Measurements from ENCODE around the gene MIB2. TPM values are rescaled to one million over a fixed set of nuclear protein-coding genes. Genes with fewer than 3 reads are reported as not detected.
"Not testable (repeated sequence)": the region's sequence is repeated elsewhere in the genome, so short reads cannot be mapped to it uniquely, and the experiment has no call there.

MIB2 gene
- polyA plus RNA-seq (2013, experiment 1 of 2; ENCODE audit: insufficient read length), result 33.2 TPM
- polyA plus RNA-seq (2013, experiment 2 of 2; ENCODE audit: insufficient read length), result 38.9 TPM

DNA sequence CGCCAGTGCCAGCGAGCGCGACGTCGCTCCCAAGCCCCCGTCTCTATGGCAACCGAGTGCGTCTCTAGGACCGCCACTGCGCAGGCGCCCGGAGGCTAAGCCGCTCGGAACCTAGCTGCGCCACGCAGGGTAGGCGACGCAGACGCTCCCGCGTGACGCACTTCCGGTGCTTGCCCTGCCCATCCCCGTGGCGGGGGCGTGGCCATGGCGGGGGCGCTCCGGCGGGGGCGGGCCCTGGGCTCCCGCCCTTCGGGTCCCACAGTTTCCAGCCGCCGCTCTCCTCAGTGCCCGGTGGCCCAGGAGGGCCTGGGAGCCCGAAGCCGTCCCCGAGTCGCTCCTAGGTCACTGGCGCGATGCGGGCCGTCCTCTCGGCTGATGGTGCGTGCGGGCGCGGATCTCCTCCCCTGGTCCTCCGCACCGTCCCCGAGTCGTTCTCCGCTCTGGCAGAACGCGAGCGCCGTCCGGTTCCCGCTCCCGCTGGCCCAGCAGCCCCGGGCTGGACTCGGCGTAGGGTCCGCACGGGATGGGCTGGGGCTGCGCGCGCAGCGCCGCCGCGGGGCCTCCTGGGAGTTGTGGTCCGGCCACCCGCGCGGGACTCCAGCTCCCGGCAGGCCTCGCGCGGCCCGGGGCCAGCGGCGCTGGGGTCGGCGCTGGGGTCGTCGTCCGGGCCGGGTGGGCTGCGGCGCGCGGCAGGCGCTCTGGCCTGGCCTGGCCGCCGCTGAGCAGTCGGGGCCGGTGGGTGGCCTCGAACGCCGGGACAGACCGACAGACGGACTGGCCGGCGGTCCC is at the start of gene MIB2:
Gene MIB2, plus strand, starts transcription at position 245 of the 789 bp plus-strand sequence. CDS start 7,953 bp downstream, outside the sequence.
- DNase-seq, result peak; percentile 97

DNA sequence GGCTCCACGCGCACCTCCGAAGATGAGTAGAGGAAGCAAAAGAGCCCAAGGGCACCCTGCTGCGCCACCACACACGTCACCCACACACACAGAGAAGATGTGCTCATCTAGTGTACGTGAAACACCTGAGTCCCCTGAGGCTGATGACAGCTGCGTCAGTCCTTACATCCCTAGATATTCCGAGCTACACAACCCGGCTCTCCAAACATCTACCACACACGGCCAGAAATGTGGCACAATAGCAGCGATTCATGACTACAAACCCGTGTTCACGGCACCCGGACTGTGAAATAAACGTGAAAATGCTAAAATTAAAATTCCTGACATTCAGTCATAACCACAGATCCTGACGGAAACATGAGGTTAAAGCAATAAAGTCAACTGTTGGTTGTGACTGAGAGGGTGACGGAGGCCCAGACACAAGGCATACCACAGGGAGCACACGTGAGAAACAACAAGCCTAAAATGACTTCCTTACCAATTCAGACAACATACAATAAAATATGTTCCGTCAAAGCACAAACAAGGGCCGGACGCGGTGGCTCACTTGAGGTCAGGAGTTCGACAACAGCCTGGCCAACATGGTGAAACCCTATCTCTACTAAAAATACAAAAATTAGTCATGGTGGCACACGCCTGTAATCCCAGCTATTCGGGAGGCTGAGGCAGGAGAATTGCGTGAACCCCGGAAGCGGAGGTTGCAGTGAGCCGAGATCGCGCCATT is 48.0 kb upstream of the MIB2 start:
- DNase-seq, result no peak

DNA sequence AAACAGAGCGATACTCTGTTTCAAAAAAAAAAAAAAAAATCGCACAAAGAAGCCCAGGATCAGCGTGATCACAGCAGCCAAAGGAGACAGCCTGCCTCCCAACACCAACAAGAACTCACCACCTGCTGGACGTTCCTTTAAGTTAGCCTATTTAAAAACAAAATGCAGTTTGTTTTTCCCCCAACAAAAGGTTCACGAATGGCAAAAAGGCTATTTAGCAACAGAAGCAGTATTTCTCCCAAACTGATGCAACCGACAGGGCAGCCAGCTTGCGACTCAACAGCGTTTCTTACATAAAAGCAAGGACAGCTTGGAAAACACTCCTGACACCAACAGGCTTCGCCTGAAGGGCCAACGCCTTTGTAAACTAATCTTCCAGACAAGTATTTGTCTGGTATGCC is 47.4 kb upstream of the MIB2 start:
- no peak for DNase-seq

DNA sequence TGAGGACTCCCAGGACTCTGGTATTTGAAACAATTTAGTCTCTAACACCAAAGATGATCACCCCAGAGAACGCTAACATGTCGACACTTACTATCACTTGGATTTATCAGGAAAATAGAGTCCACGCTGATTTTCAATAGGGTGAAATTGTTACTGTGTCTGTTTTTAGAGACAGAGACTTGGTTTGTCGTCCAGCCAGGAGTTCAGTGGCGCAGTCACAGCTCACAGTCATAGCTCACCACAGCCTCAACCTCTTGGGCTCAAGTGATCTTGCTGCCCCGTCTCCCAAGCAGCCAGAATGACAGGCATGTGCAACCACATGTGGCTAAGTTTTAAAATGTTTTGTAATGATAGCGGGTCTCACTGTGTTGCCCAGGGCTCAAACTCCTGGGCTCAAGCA is 46.0 kb upstream of the MIB2 start:
- DNase-seq, result no peak

- DNase-seq, result peak; percentile 74
These were observed 41.2 kb upstream of the MIB2 start for GRCh38 chr1:1573843-1574720.

GRCh38 chr1:1574721-1575537 is 40.4 kb upstream of the MIB2 start, which contains the start of gene SSU72:
TSS of gene SSU72 (minus strand) at chr1:1574863. CDS start at chr1:1574557, 306 bp downstream.
- DNase-seq, result peak; percentile 94

GRCh38 chr1:1577367-1578011 is 37.8 kb upstream of the MIB2 start:
- DNase-seq, result no peak

- no peak for DNase-seq
These were observed 36.8 kb upstream of the MIB2 start for GRCh38 chr1:1578371-1578940.

- DNase-seq, result no peak
These were observed 32.5 kb upstream of the MIB2 start for GRCh38 chr1:1582585-1583346.

- DNase-seq, result no peak
These were observed 31.8 kb upstream of the MIB2 start for GRCh38 chr1:1583347-1584010.

DNA sequence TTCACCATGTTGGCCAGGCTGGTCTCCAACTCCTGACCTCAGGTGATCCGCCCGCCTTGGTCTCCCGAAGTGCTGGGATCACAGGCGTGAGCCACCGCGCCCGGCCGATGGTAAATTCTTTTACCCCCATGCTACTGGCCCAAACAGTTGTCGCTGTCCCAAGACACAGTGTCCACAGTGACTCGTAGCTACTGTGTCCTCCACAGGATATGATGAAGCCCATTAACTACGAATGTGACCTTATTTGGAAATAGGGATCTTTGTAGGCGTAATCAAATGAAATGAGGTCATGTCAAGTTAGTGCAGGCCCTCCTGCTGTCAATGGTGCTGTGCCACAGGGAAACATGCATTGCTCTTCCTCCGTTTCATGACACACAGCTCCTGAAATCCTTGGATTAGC is 23.8 kb upstream of the MIB2 start:
- DNase-seq, result peak; percentile 57

DNA sequence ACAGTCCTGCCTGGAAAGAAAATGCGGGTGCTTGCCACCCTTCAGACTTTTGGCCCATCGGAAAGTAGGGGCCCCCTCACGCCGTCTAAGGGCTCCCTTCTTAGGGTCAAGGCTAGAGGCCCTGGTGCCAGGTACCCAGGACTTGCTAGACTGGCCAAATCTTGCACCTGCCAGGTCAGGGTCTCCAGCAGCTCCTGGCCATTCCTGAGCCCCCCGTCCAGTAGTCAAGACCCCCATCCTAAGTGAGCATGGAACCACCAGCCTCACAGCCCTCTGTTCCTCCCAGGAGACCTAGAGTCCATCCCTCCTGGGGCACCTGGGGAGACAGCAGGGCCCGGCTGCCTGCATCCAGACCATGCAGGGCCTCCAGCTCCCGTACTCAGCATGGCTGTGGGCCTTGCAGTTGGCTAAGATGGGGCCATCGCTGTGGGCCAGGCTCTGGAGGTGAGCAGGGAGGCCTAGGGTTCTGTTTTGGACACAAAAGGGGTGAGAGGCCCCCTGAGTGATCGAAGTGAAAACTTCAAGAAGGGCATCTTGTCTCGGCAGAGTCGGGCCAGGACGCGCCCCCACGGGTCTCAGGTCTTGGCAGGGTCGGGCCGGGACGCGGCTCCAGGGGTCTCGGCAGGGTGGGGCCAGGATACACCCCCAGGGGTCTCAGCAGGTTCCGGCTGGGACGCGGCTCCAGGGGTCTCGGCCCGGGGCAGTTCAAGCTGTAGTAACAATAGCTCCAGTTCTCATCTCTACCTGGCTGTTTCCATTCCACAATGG is 21.3 kb upstream of the MIB2 start:
- no peak for DNase-seq

DNA sequence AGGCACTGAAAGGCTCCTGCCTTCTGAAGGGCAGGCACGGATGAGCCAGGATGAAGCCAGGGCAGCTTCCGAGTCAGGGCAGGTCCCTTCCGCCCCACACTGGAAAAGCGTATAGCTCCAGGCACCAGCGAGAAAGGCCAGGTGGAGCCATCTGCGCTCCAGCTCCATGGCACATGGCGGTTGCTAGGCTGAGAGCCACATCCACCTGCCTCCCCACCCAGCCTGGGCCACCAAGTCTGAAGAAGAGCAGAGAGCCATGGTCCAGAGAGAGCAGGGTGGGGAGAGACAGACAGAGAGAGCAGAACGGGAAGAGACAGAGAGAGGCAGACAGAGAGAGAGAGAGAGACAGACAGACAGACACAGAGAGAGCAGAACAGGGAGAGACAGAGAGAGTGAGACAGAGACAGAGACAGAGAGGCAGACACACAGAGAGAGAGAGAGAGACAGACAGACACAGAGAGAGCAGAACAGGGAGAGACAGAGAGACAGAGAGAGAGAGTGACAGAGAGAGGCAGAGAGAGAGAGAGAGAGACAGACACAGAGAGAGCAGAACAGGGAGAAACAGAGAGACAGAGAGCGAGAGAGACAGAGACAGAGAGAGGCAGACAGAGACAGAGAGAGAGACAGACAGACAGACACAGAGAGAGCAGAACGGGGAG is 20.6 kb upstream of the MIB2 start:
- DNase-seq, result no peak

DNA sequence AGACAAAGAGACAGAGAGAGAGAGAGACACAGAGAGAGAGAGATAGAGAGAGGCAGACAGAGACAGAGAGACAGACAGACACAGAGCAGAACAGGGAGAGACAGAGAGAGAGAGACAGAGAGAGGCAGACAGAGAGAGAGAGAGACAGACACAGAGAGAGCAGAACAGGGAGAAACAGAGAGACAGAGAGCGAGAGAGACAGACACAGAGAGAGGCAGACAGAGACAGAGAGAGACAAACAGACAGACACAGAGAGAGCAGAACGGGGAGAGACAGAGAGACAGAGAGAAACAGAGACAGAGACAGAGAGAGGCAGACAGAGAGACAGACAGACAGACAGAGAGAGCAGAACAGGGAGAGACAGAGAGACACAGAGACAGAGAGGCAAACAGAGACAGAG is 20.0 kb upstream of the MIB2 start:
- DNase-seq, result not testable (repeated sequence)

- no peak for DNase-seq
These were observed 18.6 kb upstream of the MIB2 start for GRCh38 chr1:1596493-1597274.

- no peak for DNase-seq
These were observed 17.9 kb upstream of the MIB2 start for GRCh38 chr1:1597275-1597930.

Measured in fibroblast of skin of scalp (primary cell).